Spleen (tissue), 11 donors: ENCODE results near the gene RBM4B. TPM values are rescaled to one million over a fixed set of nuclear protein-coding genes. Genes with fewer than 3 reads are reported as not detected.

ENCODE experiments used
- DNase-seq: peaks from one replicate; pipeline ENCODE4 v3.0.0-alpha.2; 2020
- H3K27ac ChIP-seq, 8 donors: fragments of 200-600 bp; sonication (generic) in 7 of 8; 1 replicate in 4 of 8; 2 replicates in 4 of 8; pipeline versions ENCODE4 v1.5.0 to v1.8.0; 2016 to 2021; ENCODE audit warnings: inconsistent platforms in 4 of 8, mild to moderate bottlenecking in 4 of 8, moderate library complexity in 1 of 8
- H3K27me3 ChIP-seq, 7 donors: fragments of 200-600 bp; sonication (generic) in 6 of 7; replicated peaks in 1 of 7; 1 replicate in 4 of 7; 2 replicates in 3 of 7; pipeline versions ENCODE4 v1.5.0 to v1.8.0; 2016 to 2021; ENCODE audit warnings: inconsistent platforms in 3 of 7, mild to moderate bottlenecking in 1 of 7
- H3K36me3 ChIP-seq, 6 donors: fragments of 200-600 bp; sonication (generic) in 5 of 6; 1 replicate in 4 of 6; 2 replicates in 2 of 6; pipeline versions ENCODE4 v1.5.0 to v1.8.0; 2016 to 2021; ENCODE audit warnings: inconsistent platforms in 2 of 6
- H3K4me1 ChIP-seq, 6 donors: fragments of 200-600 bp; sonication (generic) in 5 of 6; 1 replicate in 3 of 6; 2 replicates in 3 of 6; pipeline versions ENCODE4 v1.5.0 to v1.8.0; 2016 to 2021; ENCODE audit warnings: inconsistent platforms in 3 of 6
- H3K4me3 ChIP-seq, 8 donors: fragments of 200-600 bp; sonication (generic) in 7 of 8; 1 replicate in 4 of 8; 2 replicates in 4 of 8; pipeline versions ENCODE4 v1.5.0 to v1.8.0; 2016 to 2021; ENCODE audit warnings: inconsistent platforms in 4 of 8, mild to moderate bottlenecking in 4 of 8, moderate library complexity in 2 of 8
- H3K9me3 ChIP-seq, 8 donors: fragments of 200-600 bp; sonication (generic) in 7 of 8; 1 replicate in 4 of 8; 2 replicates in 4 of 8; pipeline versions ENCODE4 v1.5.0 to v1.8.0; 2016 to 2021; ENCODE audit warnings: inconsistent platforms in 4 of 8
- POLR2A ChIP-seq, 3 donors: fragments of 450-650 bp; IDR thresholded peaks; one replicate each; pipeline ENCODE4 v1.5.1; 2017; ENCODE audit warnings: antibody characterized with exemption in 3 of 3, mild to moderate bottlenecking in 1 of 3
- POLR2AphosphoS5 ChIP-seq, 3 donors: sonication (generic); formaldehyde crosslinking; IDR thresholded peaks; one replicate each; pipeline ENCODE4 v1.5.1; 2017; ENCODE audit warnings: antibody characterized with exemption in 3 of 3
- WGBS, 5 donors: extraction: QIAGEN DNeasy Blood & Tissue Kit in 3 of 5; methylation state at CpG; one replicate each; pipeline versions ENCODE4 v1.1.5 to v1.1.7; 2013 to 2018; 5-methylcytosine and 5-hydroxymethylcytosine counted together
- intact Hi-C: fragments of 100-400 bp; cut with DNase I; formaldehyde crosslinking; loops from one replicate; pipeline ENCODE4 v1.15.0; 2023; ENCODE audit warnings: low total_unique reads
- polyA plus RNA-seq, 3 donors: library from polyadenylated mRNA; stranded (reverse); fragments of 200-250 nt; gene quantifications; one replicate each; pipeline ENCODE4 v1.2.1, GENCODE V29; 2013
- total RNA-seq, 7 donors: library from RNA; depleted of rRNA in 3 of 7; stranded (reverse); fragments of >200 nt in 3 of 7; fragmentation: NEBNext Ultra II Directional in 4 of 7; extraction: Animal tissue kit (Norgen Biotek cat#: 25700) in 4 of 7; gene quantifications; one replicate each; pipeline versions ENCODE4 v1.1.0 to v1.2.1, GENCODE V29; 2016 to 2021
- TF ChIP-seq, protein P1 (sequence below), 11 experiments: fragments of 200-600 bp in 7 of 11; fragments of 450-650 bp in 4 of 11; sonication (generic) in 4 of 11; IDR thresholded peaks in 8 of 11; conservative IDR thresholded peaks in 3 of 11; 1 replicate in 7 of 11; 2 replicates in 4 of 11; pipeline versions ENCODE4 v1.4.0 to v1.8.0; 2016 to 2021; ENCODE audit warnings: antibody characterized with exemption in 11 of 11, inconsistent platforms in 4 of 11, mild to moderate bottlenecking in 1 of 11
- donor health status: healthy with polysubstance abuse.
- donor health status: DM: no; HTN: no; CAD: no; lungs with moderate emphysema.
- donor health status: DM: no; HTN: no; CAD: no.
- donor health status: Bipolar disorder and iron deficiency.
- donor health status: healthy.
- donor health status: DM: no; HTN: no; CAD: no.
- donor health status: DM: yes; HTN: yes; CAD: no.

Gene RBM4B
- total and polyA plus RNA-seq, 10 donors = 14.8 to 23.0 (median 18.3) TPM

DNA sequence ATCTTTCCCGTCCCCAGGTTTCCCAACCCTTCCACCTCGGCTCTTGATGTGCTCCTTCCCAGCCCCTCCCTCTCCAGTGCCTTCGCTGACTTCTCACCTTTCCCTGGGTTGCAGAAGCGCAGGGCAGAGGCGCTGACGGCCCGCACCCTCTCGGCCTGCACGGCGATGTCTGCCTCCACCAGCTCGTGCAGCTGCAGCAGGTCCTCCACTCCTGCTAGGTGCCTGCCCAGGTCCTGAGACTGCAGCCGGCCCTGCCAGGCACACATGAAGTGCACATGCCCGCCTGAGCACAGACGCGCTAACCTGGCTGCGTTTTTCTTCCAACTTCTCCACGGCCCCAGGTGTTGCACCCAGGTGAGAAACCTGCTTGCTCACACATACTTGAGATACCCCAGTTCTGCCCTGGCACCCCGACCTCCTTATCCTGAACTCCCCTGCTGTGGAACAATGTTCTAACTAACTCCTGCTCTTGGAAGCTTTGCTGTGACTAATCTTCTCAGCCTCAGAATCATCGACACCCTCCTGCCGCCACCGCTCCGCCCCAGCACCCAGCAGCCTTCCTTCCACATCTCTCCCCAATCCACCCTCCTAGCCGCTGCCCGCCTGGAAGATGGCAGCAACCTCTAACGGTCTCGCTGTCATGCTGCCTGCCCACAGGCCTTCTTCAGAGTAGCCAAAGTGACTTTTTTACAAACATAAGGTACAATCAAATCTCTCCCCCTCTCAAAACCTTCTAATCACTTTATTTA, 28.1 kb upstream of the RBM4B start:
- no peaks in the 10 kb centered on the region for H3K4me1 ChIP-seq
- no peaks in the 10 kb centered on the region for H3K36me3 ChIP-seq
- no peak for DNase-seq
- TF ChIP-seq POLR2A (IDR thresholded peaks at IDR 0.05) (no peak), POLR2AphosphoS5 (IDR thresholded peaks at IDR 0.05) (no peak)
- TF ChIP-seq, protein P1, sequence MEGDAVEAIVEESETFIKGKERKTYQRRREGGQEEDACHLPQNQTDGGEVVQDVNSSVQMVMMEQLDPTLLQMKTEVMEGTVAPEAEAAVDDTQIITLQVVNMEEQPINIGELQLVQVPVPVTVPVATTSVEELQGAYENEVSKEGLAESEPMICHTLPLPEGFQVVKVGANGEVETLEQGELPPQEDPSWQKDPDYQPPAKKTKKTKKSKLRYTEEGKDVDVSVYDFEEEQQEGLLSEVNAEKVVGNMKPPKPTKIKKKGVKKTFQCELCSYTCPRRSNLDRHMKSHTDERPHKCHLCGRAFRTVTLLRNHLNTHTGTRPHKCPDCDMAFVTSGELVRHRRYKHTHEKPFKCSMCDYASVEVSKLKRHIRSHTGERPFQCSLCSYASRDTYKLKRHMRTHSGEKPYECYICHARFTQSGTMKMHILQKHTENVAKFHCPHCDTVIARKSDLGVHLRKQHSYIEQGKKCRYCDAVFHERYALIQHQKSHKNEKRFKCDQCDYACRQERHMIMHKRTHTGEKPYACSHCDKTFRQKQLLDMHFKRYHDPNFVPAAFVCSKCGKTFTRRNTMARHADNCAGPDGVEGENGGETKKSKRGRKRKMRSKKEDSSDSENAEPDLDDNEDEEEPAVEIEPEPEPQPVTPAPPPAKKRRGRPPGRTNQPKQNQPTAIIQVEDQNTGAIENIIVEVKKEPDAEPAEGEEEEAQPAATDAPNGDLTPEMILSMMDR (IDR thresholded peaks at IDR 0.05 in 8 of 11, conservative IDR thresholded peaks at IDR 0.05 in 3 of 11) = no peak
- no peak overlapping the region for H3K27ac ChIP-seq
- no peak overlapping the region for H3K4me3 ChIP-seq
- intact Hi-C loops = no loop called here
- H3K27me3 ChIP-seq = no peaks in the 10 kb centered on the region
- no peaks in the 10 kb centered on the region for H3K9me3 ChIP-seq
- WGBS, 5 donors = 92 to 97% (median 92%) methylated on average over 26 of the region's 26 CpGs

DNA sequence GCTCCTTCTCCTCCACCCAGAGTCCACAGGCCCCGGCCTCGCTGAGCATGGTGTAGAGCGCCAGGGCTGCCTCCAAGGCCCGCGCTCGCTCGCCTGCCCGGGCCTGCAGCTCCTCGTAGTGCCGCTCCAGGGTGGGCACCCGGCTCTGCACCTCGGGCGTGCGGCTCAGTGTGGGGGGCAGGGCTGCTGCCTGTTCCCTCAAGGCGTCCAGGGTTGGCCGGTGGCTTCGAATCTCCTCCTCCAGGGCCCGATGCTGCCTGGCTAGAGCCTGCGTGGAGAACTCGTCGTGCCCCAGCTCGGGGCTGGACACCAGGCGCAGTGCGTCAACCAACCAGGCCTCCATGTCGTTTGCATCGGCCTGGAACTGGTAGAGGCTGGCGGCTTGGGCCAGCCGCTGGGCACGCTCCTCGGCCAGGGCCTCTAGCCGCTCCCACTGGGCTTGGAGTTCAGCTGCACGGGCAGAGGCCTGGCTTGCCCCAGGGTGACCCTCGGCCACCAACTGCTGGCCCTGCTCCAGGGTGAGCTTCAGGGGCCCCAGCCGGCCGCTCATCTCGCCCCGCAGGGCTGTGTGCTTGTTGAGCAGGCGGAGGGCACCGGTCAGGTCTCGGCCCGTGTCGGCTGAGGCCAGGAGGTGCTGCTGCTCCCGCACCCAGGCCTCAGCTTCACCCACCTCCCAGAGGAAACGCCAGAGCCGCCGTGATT, 27.1 kb upstream of the RBM4B start:
- DNase-seq = no peak
- intact Hi-C loops = no loop called here
- Histone ChIP-seq H3K27ac (no peak overlapping the region), H3K9me3 (peaks cover 0 to 7% (median under 1%) of the 10 kb centered on the region in 8 donors), H3K4me3 (no peak overlapping the region), H3K27me3 (no peaks in the 10 kb centered on the region), H3K4me1 (no peaks in the 10 kb centered on the region), H3K36me3 (no peaks in the 10 kb centered on the region)
- TF ChIP-seq POLR2AphosphoS5 (IDR thresholded peaks at IDR 0.05) = no peak
- TF ChIP-seq POLR2A (IDR thresholded peaks at IDR 0.05) = no peak
- TF ChIP-seq, protein P1 (IDR thresholded peaks at IDR 0.05 in 8 of 11, conservative IDR thresholded peaks at IDR 0.05 in 3 of 11) = no peak
- 94 to 99% (median 95%) methylated on average over 15 to 46 of the region's 46 CpGs for WGBS, 5 donors

DNA sequence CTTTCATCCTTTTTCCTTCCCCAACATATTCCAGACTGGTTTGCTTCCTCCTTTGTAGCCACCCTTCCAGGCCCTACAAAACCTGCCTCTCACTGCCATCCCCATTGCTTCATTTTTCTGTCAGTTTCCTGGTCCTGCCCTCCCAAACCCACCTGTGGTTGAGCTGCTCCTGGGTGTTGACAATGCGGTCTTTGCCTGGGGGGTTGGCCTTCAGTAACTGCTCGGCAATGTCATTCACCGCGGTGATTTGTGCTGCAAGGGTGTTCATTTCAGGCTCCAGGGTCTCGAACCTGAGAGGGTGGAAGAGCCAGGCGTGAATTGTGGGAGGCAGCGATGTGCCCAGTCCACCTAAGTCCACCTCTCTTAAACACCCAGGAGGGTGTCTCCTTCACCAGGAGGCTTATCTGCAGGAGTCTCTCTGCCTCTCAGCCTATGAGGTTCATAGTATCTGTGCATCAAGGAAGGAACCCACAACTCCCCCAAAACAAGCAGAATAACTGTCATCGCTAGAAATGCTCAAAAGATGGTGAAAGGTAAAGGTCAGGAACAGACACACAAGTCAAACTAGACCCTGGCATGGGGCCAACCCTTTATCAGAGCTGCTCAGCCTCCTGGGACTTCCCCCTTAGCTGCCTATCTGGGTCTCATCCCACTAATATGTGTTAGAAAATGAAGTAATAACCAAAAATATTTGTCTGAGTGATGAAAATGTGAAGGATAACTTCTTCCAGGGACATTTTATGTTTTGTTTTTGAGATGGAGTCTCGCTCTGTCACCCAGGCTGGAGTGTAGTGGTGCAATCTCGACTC, 23.9 kb upstream of the RBM4B start:
- H3K27me3 ChIP-seq = no peaks in the 10 kb centered on the region
- H3K9me3 ChIP-seq = peaks cover 0 to 16% (median 2%) of the 10 kb centered on the region in 8 donors
- H3K36me3 ChIP-seq = no peaks in the 10 kb centered on the region
- intact Hi-C loops = no loop called here
- H3K27ac ChIP-seq = no peak overlapping the region
- TF ChIP-seq POLR2A (IDR thresholded peaks at IDR 0.05) = no peak
- TF ChIP-seq, protein P1 (IDR thresholded peaks at IDR 0.05 in 8 of 11, conservative IDR thresholded peaks at IDR 0.05 in 3 of 11) = no peak
- no peak for TF ChIP-seq POLR2AphosphoS5 (IDR thresholded peaks at IDR 0.05)
- DNase-seq = no peak
- WGBS, 5 donors = 75 to 83% (median 79%) methylated on average over 8 to 10 of the region's 10 CpGs
- H3K4me1 ChIP-seq = no peaks in the 10 kb centered on the region
- no peak overlapping the region for H3K4me3 ChIP-seq
